T-helper 9 cell (primary cell): ENCODE measurements around the gene GALM.
"Not testable (repeated sequence)": the region's sequence is repeated elsewhere in the genome, so short reads cannot be mapped to it uniquely, and the experiment has no call there.

Experiments used
- DNase-seq: peaks from one replicate; pipeline ENCODE4 v3.0.0-alpha.2; 2020

The GALM gene

GRCh38 chr2:38742797-38743559 lies 77.1 kb downstream of the GALM start:
- DNase-seq: no peak

- DNase-seq: no peak
These were observed 77.9 kb downstream of the GALM start for GRCh38 chr2:38743672-38744398.

- no peak for DNase-seq
These were observed 78.5 kb downstream of the GALM start for GRCh38 chr2:38744399-38744780.

- no peak for DNase-seq
These were observed 79.4 kb downstream of the GALM start for GRCh38 chr2:38745267-38745666.

- DNase-seq: no peak
These were observed 81.1 kb downstream of the GALM start for GRCh38 chr2:38747007-38747424.

GRCh38 chr2:38747819-38748218 lies 81.9 kb downstream of the GALM start:
- DNase-seq: no peak

GRCh38 chr2:38748391-38748790 lies 82.5 kb downstream of the GALM start:
- no peak for DNase-seq

- no peak for DNase-seq
These were observed 83.3 kb downstream of the GALM start for GRCh38 chr2:38748943-38749804.

GRCh38 chr2:38750011-38750890 lies 84.3 kb downstream of the GALM start:
- peak; percentile 21 for DNase-seq

GRCh38 chr2:38750891-38751595 lies 85.1 kb downstream of the GALM start, which contains the start of gene SRSF7:
Gene SRSF7 (minus strand): TSS chr2:38751361. CDS start chr2:38751256, 105 bp downstream.
- DNase-seq: peak; percentile 98

- DNase-seq: no peak
These were observed 85.9 kb downstream of the GALM start for GRCh38 chr2:38751596-38752410.

- DNase-seq: no peak
These were observed 88.1 kb downstream of the GALM start for GRCh38 chr2:38754049-38754448.

GRCh38 chr2:38754506-38754905 lies 88.6 kb downstream of the GALM start:
- no peak for DNase-seq

- DNase-seq: not testable (repeated sequence)
These were observed 90.0 kb downstream of the GALM start for GRCh38 chr2:38755891-38756290.

- DNase-seq: no peak
These were observed 97.3 kb downstream of the GALM start for GRCh38 chr2:38763228-38763627.

- no peak for DNase-seq
These were observed 97.8 kb downstream of the GALM start for GRCh38 chr2:38763728-38764127.

GRCh38 chr2:38765149-38765548 lies 99.2 kb downstream of the GALM start:
- no peak for DNase-seq

- DNase-seq: no peak
These were observed 99.6 kb downstream of the GALM start for GRCh38 chr2:38765551-38765950.

- no peak for DNase-seq
These were observed 105.7 kb downstream of the GALM start for GRCh38 chr2:38771632-38772031.

GRCh38 chr2:38775097-38775920 lies 109.4 kb downstream of the GALM start:
- no peak for DNase-seq
